Measurements from ENCODE around the gene MYRFL. TPM values are rescaled to one million over a fixed set of nuclear protein-coding genes. Genes with fewer than 3 reads are reported as not detected.

The MYRFL gene
- polyA plus RNA-seq, 1 of the 3 experiments (the other 2 are of a cell fraction), result not detected

DNA sequence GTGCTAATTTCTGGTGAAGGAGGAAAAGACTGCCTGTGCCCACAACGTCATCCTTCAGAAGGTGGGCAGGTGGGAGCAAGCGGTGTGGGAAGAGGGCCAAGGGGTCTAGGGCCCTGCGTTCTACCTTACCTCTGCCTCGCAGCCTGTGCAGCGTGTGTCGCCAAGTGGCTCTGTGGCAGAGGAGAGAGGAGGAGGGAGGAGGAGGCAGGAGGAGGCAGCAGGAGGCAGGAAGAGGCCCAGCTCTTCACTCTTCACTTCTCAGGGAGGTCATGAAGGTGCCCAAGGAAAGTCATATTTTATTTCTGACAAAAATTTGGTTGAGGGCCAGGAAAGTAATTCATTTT is 177.9 kb downstream of the MYRFL start:
- 72% methylated on average over 6 of the region's 6 CpGs for WGBS (ENCODE audit: low lambda C conversion rate)
- ChIA-PET POLR2A (no interaction called here), CTCF (no interaction called here)

DNA sequence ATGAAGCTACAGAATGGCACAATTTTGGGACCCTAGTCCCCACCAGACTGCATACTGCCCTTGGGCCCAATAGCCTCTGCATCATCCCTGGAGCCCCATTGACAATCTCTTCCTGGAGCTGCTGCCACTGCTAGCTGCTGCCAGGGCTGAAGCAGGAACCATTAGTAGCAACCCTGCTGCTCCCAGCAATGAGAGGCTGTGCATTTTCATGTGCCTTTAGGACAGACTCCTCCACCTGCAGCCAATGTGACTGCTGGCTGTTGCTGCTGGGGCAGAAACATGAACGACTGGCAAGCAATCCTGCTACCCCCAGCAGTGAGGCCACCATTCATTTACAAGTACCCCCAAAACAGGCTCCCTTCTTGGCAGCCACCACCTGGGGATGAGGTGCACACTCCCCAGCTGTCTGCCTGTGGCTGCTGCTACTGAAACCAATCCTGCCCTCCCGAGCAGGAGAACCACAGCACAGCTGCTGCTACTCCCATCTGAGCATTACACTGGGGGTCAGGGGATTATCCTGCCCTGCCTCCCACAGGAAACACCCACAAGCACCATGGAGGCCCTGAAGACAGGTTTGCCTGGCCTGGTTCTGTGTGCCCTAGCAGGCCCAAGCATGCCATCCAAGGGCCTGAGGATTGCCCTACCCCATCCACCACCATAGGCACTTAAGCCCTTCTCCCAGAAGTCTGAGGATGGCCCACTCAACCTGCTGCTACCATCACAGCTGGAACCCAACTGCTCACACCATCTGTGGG is 181.0 kb downstream of the MYRFL start:
- Histone ChIP-seq H4K20me1 (ENCODE audit: insufficient read depth) (no peaks in the 10 kb centered on the region), H3K4me3 (ENCODE audit: low read depth in 2 of 2, low read length in 1 of 2) (no peak overlapping the region), H3K27me3 (ENCODE audit: insufficient read depth) (no peaks in the 10 kb centered on the region), H2AFZ (ENCODE audit: low read depth) (no peak overlapping the region), H3K9me3 (no peaks in the 10 kb centered on the region), H3K9ac (no peak overlapping the region), H3F3A (replicated peaks; ENCODE audit: insufficient read depth) (no peaks in the 10 kb centered on the region), H3K79me2 (ENCODE audit: insufficient read depth) (no peaks in the 10 kb centered on the region), H3K36me3 (replicated peaks in 1 of 2; ENCODE audit: control insufficient read depth in 1 of 2, insufficient read depth in 2 of 2, low read length in 1 of 2) (no peaks in the 10 kb centered on the region), H3K27ac (ENCODE audit: low read depth in 2 of 2, low read length in 1 of 2) (no peak overlapping the region), H3K9me2 (no peaks in the 10 kb centered on the region), H3K4me1 (ENCODE audit: control insufficient read depth in 1 of 2, insufficient read depth in 2 of 2, low read depth in 1 of 2, low read length in 1 of 2) (no peaks in the 10 kb centered on the region), H3K4me2 (no peak overlapping the region)
- WGBS (ENCODE audit: low lambda C conversion rate), result 29% methylated on average over 1 of the region's 2 CpGs
- CTCF ChIA-PET, result no interaction called here
- DNase-seq, result no peak
- POLR2A ChIA-PET, result no interaction called here
- TF ChIP-seq FOXM1 (IDR thresholded peaks at IDR 0.05; ENCODE audit: low read depth) (no peak), NRF1 (IDR thresholded peaks at IDR 0.05; ENCODE audit: low read depth, low read length) (no peak), ELF1 (IDR thresholded peaks at IDR 0.05) (no peak), JUND (IDR thresholded peaks at IDR 0.05) (no peak), RXRA (IDR thresholded peaks at IDR 0.05; ENCODE audit: borderline replicate concordance, low read depth) (no peak), MEF2A (IDR thresholded peaks at IDR 0.05; ENCODE audit: borderline replicate concordance, low read depth) (no peak), TAF1 (IDR thresholded peaks at IDR 0.05; ENCODE audit: borderline replicate concordance, low read depth, low read length) (no peak), GATA2 (CRISPR knock-in tag; IDR thresholded peaks at IDR 0.05) (no peak), GABPA (IDR thresholded peaks at IDR 0.05; ENCODE audit: low read depth) (no peak)
- TF ChIP-seq, protein P1, sequence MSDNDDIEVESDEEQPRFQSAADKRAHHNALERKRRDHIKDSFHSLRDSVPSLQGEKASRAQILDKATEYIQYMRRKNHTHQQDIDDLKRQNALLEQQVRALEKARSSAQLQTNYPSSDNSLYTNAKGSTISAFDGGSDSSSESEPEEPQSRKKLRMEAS (IDR thresholded peaks at IDR 0.05; ENCODE audit: low read depth), result no peak
- TF ChIP-seq, protein P2, sequence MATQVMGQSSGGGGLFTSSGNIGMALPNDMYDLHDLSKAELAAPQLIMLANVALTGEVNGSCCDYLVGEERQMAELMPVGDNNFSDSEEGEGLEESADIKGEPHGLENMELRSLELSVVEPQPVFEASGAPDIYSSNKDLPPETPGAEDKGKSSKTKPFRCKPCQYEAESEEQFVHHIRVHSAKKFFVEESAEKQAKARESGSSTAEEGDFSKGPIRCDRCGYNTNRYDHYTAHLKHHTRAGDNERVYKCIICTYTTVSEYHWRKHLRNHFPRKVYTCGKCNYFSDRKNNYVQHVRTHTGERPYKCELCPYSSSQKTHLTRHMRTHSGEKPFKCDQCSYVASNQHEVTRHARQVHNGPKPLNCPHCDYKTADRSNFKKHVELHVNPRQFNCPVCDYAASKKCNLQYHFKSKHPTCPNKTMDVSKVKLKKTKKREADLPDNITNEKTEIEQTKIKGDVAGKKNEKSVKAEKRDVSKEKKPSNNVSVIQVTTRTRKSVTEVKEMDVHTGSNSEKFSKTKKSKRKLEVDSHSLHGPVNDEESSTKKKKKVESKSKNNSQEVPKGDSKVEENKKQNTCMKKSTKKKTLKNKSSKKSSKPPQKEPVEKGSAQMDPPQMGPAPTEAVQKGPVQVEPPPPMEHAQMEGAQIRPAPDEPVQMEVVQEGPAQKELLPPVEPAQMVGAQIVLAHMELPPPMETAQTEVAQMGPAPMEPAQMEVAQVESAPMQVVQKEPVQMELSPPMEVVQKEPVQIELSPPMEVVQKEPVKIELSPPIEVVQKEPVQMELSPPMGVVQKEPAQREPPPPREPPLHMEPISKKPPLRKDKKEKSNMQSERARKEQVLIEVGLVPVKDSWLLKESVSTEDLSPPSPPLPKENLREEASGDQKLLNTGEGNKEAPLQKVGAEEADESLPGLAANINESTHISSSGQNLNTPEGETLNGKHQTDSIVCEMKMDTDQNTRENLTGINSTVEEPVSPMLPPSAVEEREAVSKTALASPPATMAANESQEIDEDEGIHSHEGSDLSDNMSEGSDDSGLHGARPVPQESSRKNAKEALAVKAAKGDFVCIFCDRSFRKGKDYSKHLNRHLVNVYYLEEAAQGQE (IDR thresholded peaks at IDR 0.05; ENCODE audit: low read depth, low read length), result no peak

More for the DNA sequence above, 177.9 kb downstream of the MYRFL start:
- Histone ChIP-seq H2AFZ (ENCODE audit: low read depth) (no peak overlapping the region), H3K4me3 (ENCODE audit: low read depth in 2 of 2, low read length in 1 of 2) (no peak overlapping the region), H3K9me2 (no peaks in the 10 kb centered on the region), H3F3A (replicated peaks; ENCODE audit: insufficient read depth) (no peaks in the 10 kb centered on the region), H3K27me3 (ENCODE audit: insufficient read depth) (no peaks in the 10 kb centered on the region), H3K27ac (ENCODE audit: low read depth in 2 of 2, low read length in 1 of 2) (no peak overlapping the region), H3K9ac (no peak overlapping the region), H3K4me1 (ENCODE audit: control insufficient read depth in 1 of 2, insufficient read depth in 2 of 2, low read depth in 1 of 2, low read length in 1 of 2) (no peaks in the 10 kb centered on the region), H4K20me1 (ENCODE audit: insufficient read depth) (no peaks in the 10 kb centered on the region), H3K9me3 (no peaks in the 10 kb centered on the region), H3K79me2 (ENCODE audit: insufficient read depth) (no peaks in the 10 kb centered on the region), H3K36me3 (replicated peaks in 1 of 2; ENCODE audit: control insufficient read depth in 1 of 2, insufficient read depth in 2 of 2, low read length in 1 of 2) (no peaks in the 10 kb centered on the region), H3K4me2 (no peak overlapping the region)
- TF ChIP-seq JUND (IDR thresholded peaks at IDR 0.05) (no peak), SIN3A (IDR thresholded peaks at IDR 0.05; ENCODE audit: borderline replicate concordance, low read depth, low read length) (no peak), MXI1 (IDR thresholded peaks at IDR 0.05; ENCODE audit: low read depth, low read length) (no peak), SMC3 (IDR thresholded peaks at IDR 0.05; ENCODE audit: low read depth, low read length) (no peak), RCOR1 (IDR thresholded peaks at IDR 0.05; ENCODE audit: low read length) (no peak), RXRA (IDR thresholded peaks at IDR 0.05; ENCODE audit: borderline replicate concordance, low read depth) (no peak), TEAD4 (IDR thresholded peaks at IDR 0.05; ENCODE audit: borderline replicate concordance, insufficient read depth) (no peak), RAD21 (IDR thresholded peaks at IDR 0.05; ENCODE audit: low read length) (no peak), CHD2 (IDR thresholded peaks at IDR 0.05; ENCODE audit: low read length, partially characterized antibody) (no peak), EP300 (IDR thresholded peaks at IDR 0.05; ENCODE audit: borderline replicate concordance in 1 of 2, low read depth in 1 of 2, low read length in 1 of 2) (no peak), GATA2 (CRISPR knock-in tag; IDR thresholded peaks at IDR 0.05) (no peak), FOXM1 (IDR thresholded peaks at IDR 0.05; ENCODE audit: low read depth) (no peak)
- TF ChIP-seq, protein P3, sequence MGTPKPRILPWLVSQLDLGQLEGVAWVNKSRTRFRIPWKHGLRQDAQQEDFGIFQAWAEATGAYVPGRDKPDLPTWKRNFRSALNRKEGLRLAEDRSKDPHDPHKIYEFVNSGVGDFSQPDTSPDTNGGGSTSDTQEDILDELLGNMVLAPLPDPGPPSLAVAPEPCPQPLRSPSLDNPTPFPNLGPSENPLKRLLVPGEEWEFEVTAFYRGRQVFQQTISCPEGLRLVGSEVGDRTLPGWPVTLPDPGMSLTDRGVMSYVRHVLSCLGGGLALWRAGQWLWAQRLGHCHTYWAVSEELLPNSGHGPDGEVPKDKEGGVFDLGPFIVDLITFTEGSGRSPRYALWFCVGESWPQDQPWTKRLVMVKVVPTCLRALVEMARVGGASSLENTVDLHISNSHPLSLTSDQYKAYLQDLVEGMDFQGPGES (IDR thresholded peaks at IDR 0.05; ENCODE audit: low read depth, low read length), result no peak
- TF ChIP-seq, protein P4, sequence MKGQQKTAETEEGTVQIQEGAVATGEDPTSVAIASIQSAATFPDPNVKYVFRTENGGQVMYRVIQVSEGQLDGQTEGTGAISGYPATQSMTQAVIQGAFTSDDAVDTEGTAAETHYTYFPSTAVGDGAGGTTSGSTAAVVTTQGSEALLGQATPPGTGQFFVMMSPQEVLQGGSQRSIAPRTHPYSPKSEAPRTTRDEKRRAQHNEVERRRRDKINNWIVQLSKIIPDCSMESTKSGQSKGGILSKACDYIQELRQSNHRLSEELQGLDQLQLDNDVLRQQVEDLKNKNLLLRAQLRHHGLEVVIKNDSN (IDR thresholded peaks at IDR 0.05; ENCODE audit: borderline replicate concordance, low read depth), result no peak
- TF ChIP-seq, protein P5, sequence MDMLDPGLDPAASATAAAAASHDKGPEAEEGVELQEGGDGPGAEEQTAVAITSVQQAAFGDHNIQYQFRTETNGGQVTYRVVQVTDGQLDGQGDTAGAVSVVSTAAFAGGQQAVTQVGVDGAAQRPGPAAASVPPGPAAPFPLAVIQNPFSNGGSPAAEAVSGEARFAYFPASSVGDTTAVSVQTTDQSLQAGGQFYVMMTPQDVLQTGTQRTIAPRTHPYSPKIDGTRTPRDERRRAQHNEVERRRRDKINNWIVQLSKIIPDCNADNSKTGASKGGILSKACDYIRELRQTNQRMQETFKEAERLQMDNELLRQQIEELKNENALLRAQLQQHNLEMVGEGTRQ (IDR thresholded peaks at IDR 0.05; ENCODE audit: borderline replicate concordance, low read depth, low read length), result no peak
- no peak for DNase-seq

Data from SK-N-SH (cell line).